Central memory CD4-positive, alpha-beta T cell (primary cell): Measurements from ENCODE around the gene ATG7.
"Not testable (repeated sequence)": the region's sequence is repeated elsewhere in the genome, so short reads cannot be mapped to it uniquely, and the experiment has no call there.

Source experiments
- DNase-seq: peaks from one replicate; pipeline ENCODE4 v3.0.0; 2022

ATG7 gene

GRCh38 chr3:11470031-11470853 lies 198.0 kb downstream of the ATG7 start:
- no peak for DNase-seq

GRCh38 chr3:11475324-11475723 lies 203.1 kb downstream of the ATG7 start:
- no peak for DNase-seq

- no peak for DNase-seq
These were observed 204.5 kb downstream of the ATG7 start for GRCh38 chr3:11476735-11477144.

GRCh38 chr3:11477407-11477911 lies 205.3 kb downstream of the ATG7 start:
- no peak for DNase-seq

- no peak for DNase-seq
These were observed 206.0 kb downstream of the ATG7 start for GRCh38 chr3:11478167-11478566.

GRCh38 chr3:11479221-11479620 lies 207.0 kb downstream of the ATG7 start:
- no peak for DNase-seq

GRCh38 chr3:11480663-11481298 lies 208.6 kb downstream of the ATG7 start:
- DNase-seq = no peak

- DNase-seq = no peak
These were observed 209.4 kb downstream of the ATG7 start for GRCh38 chr3:11481556-11481955.

- no peak for DNase-seq
These were observed 209.8 kb downstream of the ATG7 start for GRCh38 chr3:11482021-11482420.

- not testable (repeated sequence) for DNase-seq
These were observed 216.2 kb downstream of the ATG7 start for GRCh38 chr3:11488356-11488755.

GRCh38 chr3:11494131-11494916 lies 222.1 kb downstream of the ATG7 start:
- no peak for DNase-seq

GRCh38 chr3:11495948-11496557 lies 223.9 kb downstream of the ATG7 start:
- DNase-seq = no peak

GRCh38 chr3:11498177-11498576 lies 226.0 kb downstream of the ATG7 start:
- no peak for DNase-seq

- no peak for DNase-seq
These were observed 226.4 kb downstream of the ATG7 start for GRCh38 chr3:11498646-11499045.

- no peak for DNase-seq
These were observed 226.9 kb downstream of the ATG7 start for GRCh38 chr3:11499144-11499543.

- not testable (repeated sequence) for DNase-seq
These were observed 230.2 kb downstream of the ATG7 start for GRCh38 chr3:11502413-11502812.

GRCh38 chr3:11507719-11508118 lies 235.5 kb downstream of the ATG7 start:
- no peak for DNase-seq

- DNase-seq = no peak
These were observed 236.4 kb downstream of the ATG7 start for GRCh38 chr3:11508346-11509172.

GRCh38 chr3:11509173-11510000 lies 237.2 kb downstream of the ATG7 start:
- DNase-seq = no peak

- no peak for DNase-seq
These were observed 237.8 kb downstream of the ATG7 start for GRCh38 chr3:11510001-11510340.

- DNase-seq = no peak
These were observed 238.2 kb downstream of the ATG7 start for GRCh38 chr3:11510356-11510755.
